Adipocyte (in vitro differentiated cells): Measurements from ENCODE around the gene SLC66A2.

Experiments
- DNase-seq: peaks from one replicate; pipeline ENCODE4 v3.0.0-alpha.2; 2015; ENCODE audit warnings: low read depth
- H3K27me3 ChIP-seq: replicated peaks from 2 replicates; pipeline ENCODE4 v1.7.0; 2013; ENCODE audit warnings: mild to moderate bottlenecking, low read length, moderate library complexity; ENCODE audit not compliant: control insufficient read depth, insufficient read depth
- H3K36me3 ChIP-seq: 2 replicates; pipeline ENCODE4 v1.7.0; 2013; ENCODE audit warnings: low read length, mild to moderate bottlenecking, moderate library complexity; ENCODE audit not compliant: control insufficient read depth, insufficient read depth, severe bottlenecking
- H3K4me1 ChIP-seq: 2 replicates; pipeline ENCODE4 v1.7.0; 2013; ENCODE audit warnings: mild to moderate bottlenecking, low read length, moderate library complexity; ENCODE audit not compliant: control insufficient read depth, insufficient read depth
- H3K4me3 ChIP-seq: 2 replicates; pipeline ENCODE4 v1.7.0; 2013; ENCODE audit warnings: mild to moderate bottlenecking, low read length, moderate library complexity
- H3K9ac ChIP-seq: 2 replicates; pipeline ENCODE4 v1.7.0; 2013; ENCODE audit warnings: mild to moderate bottlenecking, low read length, moderate library complexity
- H3K9me3 ChIP-seq: 2 replicates; pipeline ENCODE4 v1.7.0; 2013; ENCODE audit warnings: mild to moderate bottlenecking, low read length, moderate library complexity; ENCODE audit not compliant: control insufficient read depth

SLC66A2 gene

GRCh38 chr18:79862562-79862961, 88.9 kb downstream of the SLC66A2 start:
- no peaks in the 10 kb centered on the region for H3K36me3 ChIP-seq

DNA sequence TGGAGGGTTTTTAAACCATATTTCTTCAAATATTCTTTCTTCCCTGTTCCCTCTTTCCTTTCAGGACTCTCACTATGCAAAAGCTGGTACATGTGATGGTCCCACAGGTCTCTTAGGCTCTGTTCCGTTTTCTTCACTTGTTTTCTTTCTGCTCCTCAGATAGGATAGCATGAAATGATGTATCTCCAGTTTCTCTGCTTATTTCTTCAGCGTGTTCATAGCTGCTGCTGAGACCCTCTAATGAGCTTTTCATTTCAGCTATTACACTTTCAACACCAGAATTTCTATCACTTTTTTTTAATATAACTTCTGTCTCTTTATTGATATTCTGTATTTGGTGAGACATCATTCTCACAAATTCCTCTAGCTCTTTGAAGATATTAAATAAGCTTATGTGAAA, 89.8 kb downstream of the SLC66A2 start:
- peaks cover 7% of the 10 kb centered on the region for H3K4me1 ChIP-seq
- H3K36me3 ChIP-seq: no peaks in the 10 kb centered on the region
- H3K27me3 ChIP-seq: peaks cover 19% of the 10 kb centered on the region
- H3K4me3 ChIP-seq: no peak overlapping the region
- DNase-seq: no peak
- no peak overlapping the region for H3K9ac ChIP-seq
- peaks cover 19% of the 10 kb centered on the region for H3K9me3 ChIP-seq

More at GRCh38 chr18:79862562-79862961, 88.9 kb downstream of the SLC66A2 start:
- no peak overlapping the region for H3K9ac ChIP-seq
- DNase-seq: no peak
- peaks cover 19% of the 10 kb centered on the region for H3K9me3 ChIP-seq
- H3K27me3 ChIP-seq: peaks cover 19% of the 10 kb centered on the region
- H3K4me3 ChIP-seq: no peak overlapping the region
- peaks cover 1% of the 10 kb centered on the region for H3K4me1 ChIP-seq

- no peak for DNase-seq
- H3K36me3 ChIP-seq: no peaks in the 10 kb centered on the region
- peaks cover 19% of the 10 kb centered on the region for H3K9me3 ChIP-seq
- H3K4me3 ChIP-seq: no peak overlapping the region
- peaks cover 12% of the 10 kb centered on the region for H3K4me1 ChIP-seq
- no peak overlapping the region for H3K9ac ChIP-seq
- peaks cover 26% of the 10 kb centered on the region for H3K27me3 ChIP-seq
These were observed 92.1 kb downstream of the SLC66A2 start for GRCh38 chr18:79859314-79859713.

DNA sequence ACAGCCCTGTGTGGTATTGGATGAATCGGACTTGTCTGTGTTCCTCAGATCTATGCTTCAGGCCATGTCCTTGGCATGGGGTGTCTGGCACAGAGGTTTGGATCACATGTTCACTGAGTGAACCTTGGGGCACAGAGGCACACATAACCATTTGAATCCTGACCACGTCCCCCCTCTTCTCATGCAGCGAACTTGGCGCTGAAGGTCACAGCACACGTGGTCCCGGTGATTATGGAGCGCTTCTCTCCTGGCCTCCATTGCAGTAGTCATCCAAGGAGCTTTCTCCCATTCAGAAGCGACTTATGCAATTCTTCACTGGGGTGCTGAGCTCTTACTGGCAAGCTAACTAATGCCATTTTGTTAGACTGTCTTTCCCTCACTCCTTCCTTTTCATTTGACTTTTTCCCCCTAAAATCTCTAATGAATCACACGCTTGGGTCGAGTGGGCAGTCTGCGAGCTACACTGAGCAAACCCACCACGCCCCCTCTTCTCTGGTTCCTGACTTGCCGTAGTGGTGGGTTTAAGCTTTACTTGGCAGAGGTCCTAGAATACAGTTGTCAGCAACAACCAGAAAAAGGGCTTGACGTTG, 94.3 kb downstream of the SLC66A2 start:
- peaks cover 14% of the 10 kb centered on the region for H3K9me3 ChIP-seq
- no peaks in the 10 kb centered on the region for H3K36me3 ChIP-seq
- H3K9ac ChIP-seq: no peak overlapping the region
- DNase-seq: peak; percentile 37
- peak overlapping the region; percentile 42 for H3K4me3 ChIP-seq
- peaks cover 26% of the 10 kb centered on the region for H3K27me3 ChIP-seq
- peaks cover 12% of the 10 kb centered on the region for H3K4me1 ChIP-seq

GRCh38 chr18:79856119-79857007, 95.1 kb downstream of the SLC66A2 start:
- H3K4me1 ChIP-seq: peaks cover 12% of the 10 kb centered on the region

GRCh38 chr18:79855147-79855933, 96.1 kb downstream of the SLC66A2 start:
- H3K27me3 ChIP-seq: peaks cover 26% of the 10 kb centered on the region
- H3K36me3 ChIP-seq: no peaks in the 10 kb centered on the region
- no peak for DNase-seq
- H3K9me3 ChIP-seq: peaks cover 5% of the 10 kb centered on the region
- H3K9ac ChIP-seq: no peak overlapping the region
- no peak overlapping the region for H3K4me3 ChIP-seq
- peaks cover 12% of the 10 kb centered on the region for H3K4me1 ChIP-seq

More at GRCh38 chr18:79856119-79857007, 95.1 kb downstream of the SLC66A2 start:
- Histone ChIP-seq H3K27me3 (peaks cover 23% of the 10 kb centered on the region), H3K9ac (no peak overlapping the region), H3K36me3 (no peaks in the 10 kb centered on the region), H3K4me3 (no peak overlapping the region), H3K9me3 (peaks cover 5% of the 10 kb centered on the region)
- peak; percentile 37 for DNase-seq

GRCh38 chr18:79853993-79854364, 97.5 kb downstream of the SLC66A2 start:
- no peaks in the 10 kb centered on the region for H3K36me3 ChIP-seq
- H3K4me3 ChIP-seq: no peak overlapping the region
- no peak overlapping the region for H3K9ac ChIP-seq
- peaks cover 26% of the 10 kb centered on the region for H3K27me3 ChIP-seq
- peaks cover 12% of the 10 kb centered on the region for H3K4me1 ChIP-seq
- DNase-seq: no peak
- no peaks in the 10 kb centered on the region for H3K9me3 ChIP-seq

DNA sequence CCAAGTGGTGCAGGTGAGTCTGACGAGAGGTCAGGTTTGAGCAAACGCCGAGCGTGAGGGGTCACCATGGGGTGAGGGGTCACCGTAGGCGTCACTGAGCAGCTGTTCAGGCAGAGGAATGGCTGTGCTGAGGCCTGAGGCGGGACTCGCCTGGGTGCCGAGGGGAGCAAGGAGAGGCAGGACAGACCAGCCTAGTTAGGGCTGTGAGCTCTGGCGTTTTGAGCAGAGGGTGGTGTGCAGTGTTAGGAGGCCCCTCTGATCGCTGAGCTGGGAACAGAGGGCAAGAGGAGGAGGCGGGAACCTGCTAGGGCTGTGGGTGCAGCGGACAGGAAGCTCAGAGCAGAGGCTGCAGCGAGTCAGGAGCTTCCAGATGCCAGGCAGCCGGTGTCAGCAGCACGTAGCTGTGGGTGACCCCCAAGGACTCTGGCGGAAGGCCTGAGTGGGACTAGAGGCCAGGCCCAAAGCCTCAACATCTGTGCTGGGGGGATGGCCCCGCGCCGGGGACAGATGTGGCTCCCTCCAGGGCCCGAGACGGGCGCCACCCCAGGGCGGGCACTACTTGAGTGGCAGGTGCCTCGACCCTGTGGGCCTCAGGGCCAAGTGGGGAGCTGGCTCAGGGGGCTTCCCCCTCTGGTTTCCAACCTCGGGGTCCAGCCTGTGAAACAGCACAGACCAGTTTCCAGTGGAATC, 98.0 kb downstream of the SLC66A2 start:
- H3K9me3 ChIP-seq: no peaks in the 10 kb centered on the region
- peaks cover 12% of the 10 kb centered on the region for H3K4me1 ChIP-seq
- no peak overlapping the region for H3K9ac ChIP-seq
- H3K36me3 ChIP-seq: no peaks in the 10 kb centered on the region
- DNase-seq: no peak
- H3K27me3 ChIP-seq: peaks cover 24% of the 10 kb centered on the region
- no peak overlapping the region for H3K4me3 ChIP-seq

- Histone ChIP-seq H3K4me3 (no peak overlapping the region), H3K36me3 (no peaks in the 10 kb centered on the region), H3K4me1 (peaks cover 12% of the 10 kb centered on the region), H3K27me3 (peaks cover 23% of the 10 kb centered on the region), H3K9ac (no peak overlapping the region), H3K9me3 (no peaks in the 10 kb centered on the region)
- no peak for DNase-seq
These were observed 98.7 kb downstream of the SLC66A2 start for GRCh38 chr18:79852561-79853302.
